GM04504 (cell line): ENCODE measurements around the gene CLEC2L.

Experiments
- DNase-seq: peaks from one replicate; pipeline ENCODE4 v3.0.0-alpha.2; 2012; ENCODE audit warnings: low read depth

CLEC2L gene

GRCh38 chr7:139575338-139575680, 51.8 kb downstream of the CLEC2L start:
- DNase-seq: no peak

- DNase-seq: no peak
These were observed 52.9 kb downstream of the CLEC2L start for GRCh38 chr7:139576179-139576973.

- no peak for DNase-seq
These were observed 57.0 kb downstream of the CLEC2L start for GRCh38 chr7:139580435-139580834.

GRCh38 chr7:139582130-139582650, 58.7 kb downstream of the CLEC2L start:
- DNase-seq: no peak

GRCh38 chr7:139582671-139583155, 59.2 kb downstream of the CLEC2L start:
- no peak for DNase-seq

- DNase-seq: no peak
These were observed 60.5 kb downstream of the CLEC2L start for GRCh38 chr7:139583826-139584553.

- DNase-seq: no peak
These were observed 61.6 kb downstream of the CLEC2L start for GRCh38 chr7:139585042-139585441.

GRCh38 chr7:139586286-139586685, 62.8 kb downstream of the CLEC2L start:
- DNase-seq: no peak

GRCh38 chr7:139587535-139587934, 64.0 kb downstream of the CLEC2L start:
- DNase-seq: no peak

- DNase-seq: no peak
These were observed 65.1 kb downstream of the CLEC2L start for GRCh38 chr7:139588632-139589031.

- DNase-seq: no peak
These were observed 66.0 kb downstream of the CLEC2L start for GRCh38 chr7:139589474-139589873.

GRCh38 chr7:139591550-139592195, 68.2 kb downstream of the CLEC2L start:
- no peak for DNase-seq

GRCh38 chr7:139592801-139593461, 69.4 kb downstream of the CLEC2L start:
- no peak for DNase-seq

- no peak for DNase-seq
These were observed 70.6 kb downstream of the CLEC2L start for GRCh38 chr7:139594090-139594489.
